ENCODE measurements around the gene TAF15.

TAF15 gene

GRCh38 chr17:35773679-35774425 lies 35.4 kb upstream of the TAF15 start:
- no peak for DNase-seq (ENCODE audit: extremely low read depth, low read depth)
- no peak for TF ChIP-seq CTCF (IDR thresholded peaks at IDR 0.05; ENCODE audit: low read depth, low read length, missing control alignments)
- no peak overlapping the region for H3K4me3 ChIP-seq (replicated peaks; ENCODE audit: low read depth, low read length)

GRCh38 chr17:35774499-35774898 lies 34.8 kb upstream of the TAF15 start:
- no peak for TF ChIP-seq CTCF (IDR thresholded peaks at IDR 0.05; ENCODE audit: low read depth, low read length, missing control alignments)
- no peak overlapping the region for H3K4me3 ChIP-seq (replicated peaks; ENCODE audit: low read depth, low read length)
- DNase-seq (ENCODE audit: extremely low read depth, low read depth): no peak

GRCh38 chr17:35775039-35775438 lies 34.2 kb upstream of the TAF15 start:
- no peak overlapping the region for H3K4me3 ChIP-seq (replicated peaks; ENCODE audit: low read depth, low read length)
- no peak for DNase-seq (ENCODE audit: extremely low read depth, low read depth)
- no peak for TF ChIP-seq CTCF (IDR thresholded peaks at IDR 0.05; ENCODE audit: low read depth, low read length, missing control alignments)

- DNase-seq (ENCODE audit: extremely low read depth, low read depth): no peak
- no peak for TF ChIP-seq CTCF (IDR thresholded peaks at IDR 0.05; ENCODE audit: low read depth, low read length, missing control alignments)
- H3K4me3 ChIP-seq (replicated peaks; ENCODE audit: low read depth, low read length): no peak overlapping the region
Observed at GRCh38 chr17:35775583-35775982, 33.7 kb upstream of the TAF15 start.

GRCh38 chr17:35778641-35779196 lies 30.6 kb upstream of the TAF15 start:
- DNase-seq (ENCODE audit: extremely low read depth, low read depth): no peak
- no peak for TF ChIP-seq CTCF (IDR thresholded peaks at IDR 0.05; ENCODE audit: low read depth, low read length, missing control alignments)
- H3K4me3 ChIP-seq (replicated peaks; ENCODE audit: low read depth, low read length): no peak overlapping the region

GRCh38 chr17:35780950-35781349 lies 28.3 kb upstream of the TAF15 start:
- no peak for DNase-seq (ENCODE audit: extremely low read depth, low read depth)
- no peak overlapping the region for H3K4me3 ChIP-seq (replicated peaks; ENCODE audit: low read depth, low read length)
- TF ChIP-seq CTCF (IDR thresholded peaks at IDR 0.05; ENCODE audit: low read depth, low read length, missing control alignments): no peak
